Fibroblast of gingiva (primary cell): Measurements from ENCODE around the gene ARHGAP27.

Experiments
- DNase-seq: peaks from one replicate; pipeline ENCODE4 v3.0.0-alpha.2; 2011; ENCODE audit warnings: low read depth

Gene ARHGAP27

GRCh38 chr17:45384047-45384788 lies 48.5 kb downstream of the ARHGAP27 start:
- no peak for DNase-seq

- DNase-seq: no peak
Measured at GRCh38 chr17:45383003-45383402, 49.7 kb downstream of the ARHGAP27 start.

- DNase-seq: no peak
Measured at GRCh38 chr17:45382226-45382625, 50.4 kb downstream of the ARHGAP27 start.

- no peak for DNase-seq
Measured at GRCh38 chr17:45380991-45381390, 51.7 kb downstream of the ARHGAP27 start.

GRCh38 chr17:45380046-45380765 lies 52.5 kb downstream of the ARHGAP27 start:
- no peak for DNase-seq

GRCh38 chr17:45377401-45377800 lies 55.3 kb downstream of the ARHGAP27 start:
- no peak for DNase-seq

GRCh38 chr17:45376171-45377005 lies 56.3 kb downstream of the ARHGAP27 start:
- DNase-seq: no peak

- no peak for DNase-seq
Measured at GRCh38 chr17:45374501-45374900, 58.2 kb downstream of the ARHGAP27 start.

- peak; percentile 22 for DNase-seq
Measured at GRCh38 chr17:45372325-45372869, 60.3 kb downstream of the ARHGAP27 start.

GRCh38 chr17:45371414-45372324 lies 61.0 kb downstream of the ARHGAP27 start:
- peak; percentile 96 for DNase-seq

GRCh38 chr17:45370949-45371413 lies 61.7 kb downstream of the ARHGAP27 start:
- no peak for DNase-seq

- no peak for DNase-seq
Measured at GRCh38 chr17:45369421-45369820, 63.2 kb downstream of the ARHGAP27 start.

- peak; percentile 95 for DNase-seq
Measured at GRCh38 chr17:45368651-45369050, 64.0 kb downstream of the ARHGAP27 start.

GRCh38 chr17:45367216-45367615 lies 65.5 kb downstream of the ARHGAP27 start:
- no peak for DNase-seq

GRCh38 chr17:45366691-45367090 lies 66.0 kb downstream of the ARHGAP27 start:
- DNase-seq: no peak

GRCh38 chr17:45366049-45366448 lies 66.6 kb downstream of the ARHGAP27 start:
- DNase-seq: no peak

GRCh38 chr17:45364531-45365390 lies 67.9 kb downstream of the ARHGAP27 start:
- peak; percentile 49 for DNase-seq

GRCh38 chr17:45363498-45363897 lies 69.2 kb downstream of the ARHGAP27 start:
- DNase-seq: no peak

GRCh38 chr17:45361976-45362375 lies 70.7 kb downstream of the ARHGAP27 start:
- DNase-seq: no peak

- DNase-seq: no peak
Measured at GRCh38 chr17:45361451-45361850, 71.2 kb downstream of the ARHGAP27 start.
